ENCODE results near the gene VWF. TPM values are rescaled to one million over a fixed set of nuclear protein-coding genes. Genes with fewer than 3 reads are reported as not detected.

Gene VWF
- total and polyA plus RNA-seq, 2 experiments from 2014 or later, result 0.42 to 0.56 TPM

GRCh38 chr12:6092784-6093722, 31.4 kb downstream of the VWF start:
- H3K4me3 Mint-ChIP-seq, result no peak overlapping the region
- no peaks in the 10 kb centered on the region for H3F3A ChIP-seq (replicated peaks; ENCODE audit: low read depth)
- peaks cover 2% of the 10 kb centered on the region; the same call in 2 of the 3 replicates for H3K9me3 Mint-ChIP-seq
- no peak overlapping the region for H3K4me2 ChIP-seq
- H3K4me1 ChIP-seq (ENCODE audit: insufficient read depth), result peaks cover 8% of the 10 kb centered on the region
- no peaks in the 10 kb centered on the region for H4K20me1 ChIP-seq (replicated peaks; ENCODE audit: insufficient read depth)
- ATAC-seq (no peak), DNase-seq (ENCODE audit: low spot score) (no peak)
- H3K9me2 ChIP-seq (ENCODE audit: insufficient read depth), result no peaks in the 10 kb centered on the region
- H3K27ac Mint-ChIP-seq, result no peak overlapping the region
- no peak overlapping the region for H2AFZ ChIP-seq
- H3K27me3 Mint-ChIP-seq (ENCODE audit: insufficient read depth, low read depth, poor library complexity), result peaks cover 8% of the 10 kb centered on the region
- H3K4me1 Mint-ChIP-seq, result peaks cover 14% of the 10 kb centered on the region; the same call in 2 of the 3 replicates
- no peak overlapping the region for H3K27ac ChIP-seq (ENCODE audit: low read depth)
- TF ChIP-seq CREB1 (CRISPR knock-in tag; IDR thresholded peaks at IDR 0.05; ENCODE audit: low read depth) (no peak), ETS1 (IDR thresholded peaks at IDR 0.05) (no peak), EZH2phosphoT487 (IDR thresholded peaks at IDR 0.05; ENCODE audit: unreplicated experiment) (no peak), NANOG (IDR thresholded peaks at IDR 0.05; ENCODE audit: borderline replicate concordance) (no peak), REST (IDR thresholded peaks at IDR 0.05; ENCODE audit: unreplicated experiment) (no peak), ZNF114 (CRISPR knock-in tag; IDR thresholded peaks at IDR 0.05) (no peak), JUNB (IDR thresholded peaks at IDR 0.05; ENCODE audit: unreplicated experiment) (no peak), EZH2 (IDR thresholded peaks at IDR 0.05; ENCODE audit: low read depth, unreplicated experiment) (no peak), POLR2AphosphoS5 (IDR thresholded peaks at IDR 0.05; ENCODE audit: low read depth) (no peak), STAT1 (IDR thresholded peaks at IDR 0.05; ENCODE audit: unreplicated experiment) (no peak), ZNF331 (CRISPR knock-in tag; IDR thresholded peaks at IDR 0.05; ENCODE audit: low read depth) (no peak), CTCF (conservative IDR thresholded peaks at IDR 0.05; ENCODE audit: low read depth in 2 of 2) (no peak), ZNF462 (CRISPR knock-in tag; IDR thresholded peaks at IDR 0.05) (no peak)
- no peaks in the 10 kb centered on the region for H3K79me2 ChIP-seq (replicated peaks; ENCODE audit: insufficient read depth)
- no peaks in the 10 kb centered on the region for H3K27me3 ChIP-seq (ENCODE audit: insufficient read depth)
- no peak overlapping the region for H3K4me3 ChIP-seq
- no peaks in the 10 kb centered on the region for H3K36me3 ChIP-seq (ENCODE audit: insufficient read depth)
- peaks cover 4% of the 10 kb centered on the region; the same call in 2 of the 3 replicates for H3K36me3 Mint-ChIP-seq (ENCODE audit: low read depth)
